Colonic mucosa (tissue), 4 donors: ENCODE measurements around the gene DNASE1. TPM values are rescaled to one million over a fixed set of nuclear protein-coding genes. Genes with fewer than 3 reads are reported as not detected.
A peak's percentile ranks its signal among the peaks of the same experiment; 100 is the strongest.

Experiments used
- DNase-seq: peaks from one replicate; pipeline ENCODE4 v3.0.0-alpha.2; 2020
- H3K27ac ChIP-seq: fragments of 200-600 bp; one replicate; pipeline ENCODE4 v1.8.0; 2021
- H3K27me3 ChIP-seq: fragments of 200-600 bp; one replicate; pipeline ENCODE4 v1.8.0; 2021
- H3K36me3 ChIP-seq: fragments of 200-600 bp; one replicate; pipeline ENCODE4 v1.8.0; 2021
- H3K4me1 ChIP-seq: fragments of 200-600 bp; one replicate; pipeline ENCODE4 v1.8.0; 2021; ENCODE audit warnings: mild to moderate bottlenecking
- H3K4me3 ChIP-seq: fragments of 200-600 bp; one replicate; pipeline ENCODE4 v1.8.0; 2021
- H3K9ac ChIP-seq, 2 donors: one replicate each; pipeline ENCODE4 v1.7.0; 2013; ENCODE audit warnings: control low read depth in 2 of 2, low read depth in 2 of 2, low read length in 2 of 2
- H3K9me3 ChIP-seq: fragments of 200-600 bp; one replicate; pipeline ENCODE4 v1.8.0; 2021
- CTCF ChIP-seq: fragments of 200-600 bp; IDR thresholded peaks from one replicate; pipeline ENCODE4 v1.8.0; 2022; ENCODE audit warnings: antibody characterized with exemption, mild to moderate bottlenecking
- intact Hi-C: fragments of 100-400 bp; cut with DNase I; formaldehyde crosslinking; loops from one replicate; pipeline ENCODE4 v1.14.1; 2022
- total RNA-seq, 2 donors: library from RNA; stranded (reverse); fragmentation: NEBNext Ultra II Directional in 1 of 2; extraction: Animal tissue kit (Norgen Biotek cat#: 25700) in 1 of 2; gene quantifications; one replicate each; pipeline ENCODE4 v1.2.1, GENCODE V29; 2021
- donor health status: healthy.
- donor health status: DM: no; HTN: no; CAD: no.
- donor health status: DM: no; HTN: no; CAD: no.

The DNASE1 gene
- total RNA-seq, 2 donors from 2014 or later, result 10.4 to 22.2 TPM

- no peak for TF ChIP-seq CTCF
- Histone ChIP-seq H3K4me1 (no peaks in the 10 kb centered on the region), H3K36me3 (no peaks in the 10 kb centered on the region), H3K27me3 (no peaks in the 10 kb centered on the region), H3K27ac (no peak overlapping the region), H3K9me3 (no peaks in the 10 kb centered on the region), H3K9ac (peak overlapping the region in 1 of 2 donors; percentile 89), H3K4me3 (peak overlapping the region; percentile 100)
- intact Hi-C loops, result no loop called here
- no peak for DNase-seq
These were observed 44.4 kb upstream of the DNASE1 start for GRCh38 chr16:3609895-3610697.

- intact Hi-C loops, result no loop called here
- no peak for DNase-seq
- H3K9ac ChIP-seq, result peak overlapping the region; percentile 85 to 89
- no peaks in the 10 kb centered on the region for H3K27me3 ChIP-seq
- H3K27ac ChIP-seq, result no peak overlapping the region
- H3K4me1 ChIP-seq, result no peaks in the 10 kb centered on the region
- H3K4me3 ChIP-seq, result peak overlapping the region; percentile 100
- H3K9me3 ChIP-seq, result no peaks in the 10 kb centered on the region
- no peaks in the 10 kb centered on the region for H3K36me3 ChIP-seq
- no peak for TF ChIP-seq CTCF
These were observed 43.8 kb upstream of the DNASE1 start for GRCh38 chr16:3610698-3611145.

GRCh38 chr16:3611146-3611975, 43.1 kb upstream of the DNASE1 start, which contains the start of gene SLX4:
Gene SLX4 (minus strand): TSS chr16:3611606. CDS start chr16:3608964, 2,642 bp downstream.
- Histone ChIP-seq H3K9me3 (no peaks in the 10 kb centered on the region), H3K4me1 (no peaks in the 10 kb centered on the region), H3K36me3 (no peaks in the 10 kb centered on the region), H3K4me3 (peak within 1 kb of the TSS; percentile 100), H3K27ac (peak within 1 kb of the TSS; percentile 80), H3K9ac (peak within 1 kb of the TSS; percentile 85 to 92), H3K27me3 (no peaks in the 10 kb centered on the region)
- intact Hi-C loops, result no loop called here
- no peak for TF ChIP-seq CTCF
- DNase-seq, result peak; percentile 89

DNA sequence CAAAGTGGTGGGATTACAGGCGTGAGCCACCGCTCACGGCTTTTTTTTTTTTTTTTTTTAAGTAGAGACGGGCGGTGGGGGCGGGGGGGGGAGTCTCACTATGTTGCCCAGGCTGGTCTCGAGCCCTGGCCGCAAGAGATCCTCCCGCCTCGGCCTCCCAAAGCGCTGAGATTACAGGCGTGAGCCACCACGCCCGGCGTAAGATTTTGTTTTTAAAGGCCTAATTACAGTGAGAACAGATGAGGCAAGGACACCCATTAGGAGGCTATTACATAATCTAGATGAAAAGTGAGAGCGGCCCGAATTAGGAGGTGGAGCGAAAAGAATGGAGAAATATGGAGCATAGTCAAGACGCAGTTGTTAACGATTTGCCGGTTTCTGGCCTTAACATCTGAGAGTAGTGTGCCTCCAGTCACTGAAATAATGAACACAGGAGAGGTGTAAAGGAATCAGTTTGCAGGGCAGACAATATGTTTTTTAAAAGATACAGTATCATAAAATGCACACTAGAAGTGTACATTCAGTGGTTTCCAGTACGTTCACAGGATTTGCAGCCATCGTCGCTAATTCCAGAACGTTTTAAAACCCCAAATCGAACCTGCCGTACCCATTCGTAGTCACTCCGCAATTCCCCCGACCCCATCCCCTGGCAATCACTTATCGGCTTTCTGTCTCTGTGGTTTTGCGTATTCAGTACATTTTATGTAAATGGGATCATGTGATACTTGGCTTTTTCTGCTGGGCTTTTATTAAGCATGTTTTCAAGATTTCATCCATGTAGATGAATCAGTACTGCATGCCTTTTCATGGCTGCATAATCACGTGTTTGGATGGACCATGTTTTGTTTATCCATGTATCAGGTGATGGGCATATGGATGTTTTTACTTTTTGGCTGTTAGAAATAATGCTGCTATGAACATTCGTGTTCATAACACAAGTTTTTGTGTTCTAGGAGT, 41.7 kb upstream of the DNASE1 start:
- Histone ChIP-seq H3K27me3 (no peaks in the 10 kb centered on the region), H3K27ac (no peak overlapping the region), H3K9ac (peak overlapping the region in 1 of 2 donors; percentile 76), H3K36me3 (no peaks in the 10 kb centered on the region), H3K4me3 (peak overlapping the region; percentile 100), H3K9me3 (no peaks in the 10 kb centered on the region), H3K4me1 (no peaks in the 10 kb centered on the region)
- no peak for TF ChIP-seq CTCF
- intact Hi-C loops, result no loop called here
- no peak for DNase-seq

- H3K4me1 ChIP-seq, result no peaks in the 10 kb centered on the region
- intact Hi-C loops, result no loop called here
- no peak for DNase-seq
These were observed 35.7 kb upstream of the DNASE1 start for GRCh38 chr16:3618769-3619141.

More at GRCh38 chr16:3618769-3619141, 35.7 kb upstream of the DNASE1 start:
- H3K27ac ChIP-seq, result no peak overlapping the region
- TF ChIP-seq CTCF, result no peak
- no peak overlapping the region for H3K9ac ChIP-seq
- H3K9me3 ChIP-seq, result no peaks in the 10 kb centered on the region
- H3K4me3 ChIP-seq, result no peak overlapping the region
- no peaks in the 10 kb centered on the region for H3K27me3 ChIP-seq
- no peaks in the 10 kb centered on the region for H3K36me3 ChIP-seq
